Astrocyte (in vitro differentiated cells and primary cell): Measurements from ENCODE around the gene XBP1. TPM values are rescaled to one million over a fixed set of nuclear protein-coding genes. Genes with fewer than 3 reads are reported as not detected.

Source experiments
- DNase-seq: peaks from one replicate; pipeline ENCODE4 v3.0.0-alpha.2; 2010; ENCODE audit warnings: low read depth
- FAIRE-seq: peaks from 2 replicates; lab custom pipeline; 2011; peaks lifted over from hg19 to GRCh38; lab: Jason Lieb, UNC
- H2AFZ ChIP-seq: 2 replicates; pipeline ENCODE4 v1.6.0; 2012; ENCODE audit warnings: low read depth, low read length, inconsistent platforms
- H3K27ac ChIP-seq: 2 replicates; pipeline ENCODE4 v1.5.1; 2011; ENCODE audit warnings: low read depth, low read length, inconsistent platforms
- H3K27me3 ChIP-seq: 2 replicates; pipeline ENCODE4 v1.6.0; 2011; ENCODE audit warnings: low read length, inconsistent platforms; ENCODE audit not compliant: insufficient read depth
- H3K36me3 ChIP-seq: 2 replicates; pipeline ENCODE4 v1.5.1; 2011; ENCODE audit warnings: low read length, inconsistent platforms; ENCODE audit not compliant: insufficient read depth
- H3K4me1 ChIP-seq: 2 replicates; pipeline ENCODE4 v1.5.1; 2011; ENCODE audit warnings: low read length, inconsistent platforms; ENCODE audit not compliant: insufficient read depth
- H3K4me2 ChIP-seq: 2 replicates; pipeline ENCODE4 v1.6.0; 2012; ENCODE audit warnings: low read length, inconsistent platforms
- H3K4me3 ChIP-seq: 2 replicates; pipeline ENCODE4 v1.5.1; 2011; ENCODE audit warnings: low read depth, mild to moderate bottlenecking, low read length, inconsistent platforms; ENCODE audit not compliant: insufficient read depth
- H3K79me2 ChIP-seq: 2 replicates; pipeline ENCODE4 v1.6.0; 2012; ENCODE audit warnings: mild to moderate bottlenecking, low read length, inconsistent platforms; ENCODE audit not compliant: insufficient read depth
- H3K9ac ChIP-seq: 2 replicates; pipeline ENCODE4 v1.6.0; 2012; ENCODE audit warnings: mild to moderate bottlenecking, low read length, inconsistent platforms
- H3K9me3 ChIP-seq: 2 replicates; pipeline ENCODE4 v1.5.1; 2012; ENCODE audit warnings: low read depth, mild to moderate bottlenecking, low read length, inconsistent platforms; ENCODE audit not compliant: insufficient read depth
- H4K20me1 ChIP-seq: 2 replicates; pipeline ENCODE4 v1.6.0; 2012; ENCODE audit warnings: low read length, inconsistent platforms; ENCODE audit not compliant: insufficient read depth
- H3K27ac Mint-ChIP-seq: one replicate; pipeline ENCODE4 v1.8.0; 2021; ENCODE audit warnings: mild to moderate bottlenecking, mixed read lengths; ENCODE audit not compliant: unreplicated experiment
- H3K27me3 Mint-ChIP-seq: one replicate; pipeline ENCODE4 v1.8.0; 2021; ENCODE audit warnings: low read depth, mixed read lengths; ENCODE audit not compliant: unreplicated experiment
- H3K36me3 Mint-ChIP-seq: one replicate; pipeline ENCODE4 v1.8.0; 2021; ENCODE audit warnings: low read depth, mixed read lengths; ENCODE audit not compliant: unreplicated experiment
- H3K4me1 Mint-ChIP-seq: one replicate; pipeline ENCODE4 v1.8.0; 2021; ENCODE audit warnings: low read depth, mixed read lengths; ENCODE audit not compliant: unreplicated experiment
- H3K4me3 Mint-ChIP-seq: one replicate; pipeline ENCODE4 v1.8.0; 2021; ENCODE audit warnings: mild to moderate bottlenecking, moderate library complexity, mixed read lengths; ENCODE audit not compliant: unreplicated experiment
- H3K9me3 Mint-ChIP-seq: one replicate; pipeline ENCODE4 v1.8.0; 2021; ENCODE audit warnings: mild to moderate bottlenecking, mixed read lengths; ENCODE audit not compliant: unreplicated experiment
- CTCF ChIP-seq: IDR thresholded peaks from 2 replicates; pipeline ENCODE4 v1.5.1; 2011; ENCODE audit warnings: low read depth, mild to moderate bottlenecking, inconsistent platforms, low read length, moderate library complexity; ENCODE audit not compliant: insufficient read depth
- EZH2 ChIP-seq: IDR thresholded peaks from 2 replicates; pipeline ENCODE4 v1.6.1; 2012; ENCODE audit warnings: mild to moderate bottlenecking, low read length, inconsistent platforms; ENCODE audit not compliant: insufficient read depth
- total RNA-seq: library from RNA; stranded (reverse); gene quantifications from 2 replicates; pipeline ENCODE4 v1.2.1, GENCODE V29; 2021

Gene XBP1
- total RNA-seq, 1 donor from 2014 or later: 142 TPM

DNA sequence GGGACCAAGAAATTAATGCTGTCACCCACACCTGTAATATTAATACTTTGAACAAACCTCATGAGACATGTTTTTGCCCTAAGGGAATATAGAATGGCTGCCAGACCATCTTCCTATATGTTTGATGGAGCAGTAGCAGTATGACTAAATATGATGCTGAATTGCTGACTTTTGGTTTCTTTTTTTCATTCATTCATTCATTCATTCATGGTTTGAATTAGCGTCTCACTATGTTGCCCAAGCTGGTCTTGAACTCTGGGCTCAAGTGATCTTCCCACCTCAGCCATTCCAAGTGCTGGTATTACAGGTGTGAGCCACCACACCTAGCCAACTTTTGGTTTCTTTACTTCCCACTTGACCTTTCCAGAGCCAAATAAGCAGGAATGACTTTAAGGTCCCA, 20.1 kb downstream of the XBP1 start:
- peaks cover 19% of the 10 kb centered on the region for H3K36me3 ChIP-seq
- TF ChIP-seq EZH2: no peak
- TF ChIP-seq CTCF: no peak
- H3K79me2 ChIP-seq: peaks cover 53% of the 10 kb centered on the region
- no peaks in the 10 kb centered on the region for H3K4me1 Mint-ChIP-seq
- H3K4me1 ChIP-seq: no peaks in the 10 kb centered on the region
- H3K27me3 Mint-ChIP-seq: no peaks in the 10 kb centered on the region
- H2AFZ ChIP-seq: no peak overlapping the region
- DNase-seq (no peak), FAIRE-seq (no peak)
- no peaks in the 10 kb centered on the region for H3K27me3 ChIP-seq
- H3K4me2 ChIP-seq: no peak overlapping the region
- no peak overlapping the region for H3K4me3 Mint-ChIP-seq
- no peak overlapping the region for H3K9ac ChIP-seq
- no peaks in the 10 kb centered on the region for H3K9me3 Mint-ChIP-seq
- peaks cover 30% of the 10 kb centered on the region for H4K20me1 ChIP-seq
- no peak overlapping the region for H3K27ac Mint-ChIP-seq
- no peak overlapping the region for H3K27ac ChIP-seq
- peaks cover 2% of the 10 kb centered on the region for H3K36me3 Mint-ChIP-seq
- no peaks in the 10 kb centered on the region for H3K9me3 ChIP-seq
- H3K4me3 ChIP-seq: no peak overlapping the region

DNA sequence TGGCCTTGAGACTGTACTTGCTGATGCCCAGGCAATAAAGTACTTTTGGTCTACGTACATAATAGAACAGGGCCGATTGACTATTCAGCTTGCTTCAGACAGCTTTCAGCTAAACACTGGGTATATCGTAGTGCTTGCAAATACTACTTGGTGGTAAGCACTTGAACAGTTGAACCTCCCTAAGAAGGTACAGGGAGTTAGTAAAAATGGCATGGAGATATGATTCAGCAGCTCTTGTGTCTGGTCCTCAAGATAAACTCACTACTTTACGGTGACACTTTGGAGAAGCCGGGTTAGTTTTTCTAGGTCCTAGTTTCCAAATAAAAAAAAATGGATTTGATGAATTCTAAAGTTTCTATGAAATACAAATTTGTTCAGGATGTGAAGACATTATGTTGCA, 20.5 kb downstream of the XBP1 start:
- DNase-seq (no peak), FAIRE-seq (no peak)
- no peaks in the 10 kb centered on the region for H3K27me3 ChIP-seq
- H3K4me2 ChIP-seq: no peak overlapping the region
- Mint-ChIP-seq H3K27me3 (no peaks in the 10 kb centered on the region), H3K4me3 (no peak overlapping the region), H3K36me3 (peaks cover 2% of the 10 kb centered on the region), H3K9me3 (no peaks in the 10 kb centered on the region), H3K4me1 (no peaks in the 10 kb centered on the region), H3K27ac (no peak overlapping the region)
- no peak overlapping the region for H2AFZ ChIP-seq
- no peaks in the 10 kb centered on the region for H3K9me3 ChIP-seq
- H4K20me1 ChIP-seq: peaks cover 31% of the 10 kb centered on the region
- no peak overlapping the region for H3K27ac ChIP-seq
- H3K79me2 ChIP-seq: peaks cover 58% of the 10 kb centered on the region
- H3K4me1 ChIP-seq: no peaks in the 10 kb centered on the region
- H3K36me3 ChIP-seq: peaks cover 20% of the 10 kb centered on the region
- TF ChIP-seq EZH2 (no peak), CTCF (no peak)
- no peak overlapping the region for H3K9ac ChIP-seq
- H3K4me3 ChIP-seq: no peak overlapping the region

- H3K4me3 Mint-ChIP-seq: peak overlapping the region; percentile 35
These were observed 26.0 kb downstream of the XBP1 start for GRCh38 chr22:28774378-28774777.

More at GRCh38 chr22:28774378-28774777, 26.0 kb downstream of the XBP1 start:
- DNase-seq: no peak
- H2AFZ ChIP-seq: no peak overlapping the region
- FAIRE-seq: no peak
- no peaks in the 10 kb centered on the region for H3K27me3 ChIP-seq
- peak overlapping the region; percentile 87 for H3K4me2 ChIP-seq
- no peaks in the 10 kb centered on the region for H3K36me3 Mint-ChIP-seq
- H4K20me1 ChIP-seq: peaks cover 12% of the 10 kb centered on the region
- H3K9ac ChIP-seq: no peak overlapping the region
- H3K4me3 ChIP-seq: no peak overlapping the region
- peaks cover 3% of the 10 kb centered on the region for H3K4me1 ChIP-seq
- no peak overlapping the region for H3K27ac Mint-ChIP-seq
- H3K9me3 Mint-ChIP-seq: no peaks in the 10 kb centered on the region
- no peak overlapping the region for H3K27ac ChIP-seq
- H3K79me2 ChIP-seq: peaks cover 59% of the 10 kb centered on the region
- peaks cover 10% of the 10 kb centered on the region for H3K36me3 ChIP-seq
- H3K4me1 Mint-ChIP-seq: no peaks in the 10 kb centered on the region
- no peaks in the 10 kb centered on the region for H3K9me3 ChIP-seq
- H3K27me3 Mint-ChIP-seq: no peaks in the 10 kb centered on the region
- TF ChIP-seq CTCF: no peak
- no peak for TF ChIP-seq EZH2
